HEK293 (cell line): Measurements from ENCODE around the gene MYO1F.

Experiments
- CTCF ChIA-PET: fragments of 350-600 bp; formaldehyde crosslinking; extraction: SDS; loops from one replicate; lab custom pipeline; 2021; ENCODE audit warnings: antibody characterized with exemption; lab: Yijun Ruan, JAX
- POLR2A ChIA-PET: fragments of 300-600 bp; formaldehyde crosslinking; extraction: SDS; loops from one replicate; lab custom pipeline; 2020; ENCODE audit warnings: antibody characterized with exemption, inconsistent platforms; lab: Yijun Ruan, JAX
- H3K27ac ChIP-seq: fragments of 200-500 bp; sonication (Bioruptor generic); 2 replicates; pipeline ENCODE4 v1.5.1; 2014; ENCODE audit warnings: low read depth, low read length, control low read depth, inconsistent platforms; ENCODE audit errors: extremely low read depth
- H3K36me3 ChIP-seq, 2 experiments: fragments of 200-500 bp in 1 of 2; sonication (Bioruptor generic) in 1 of 2; 1 replicate in 1 of 2; 2 replicates in 1 of 2; pipeline ENCODE4 v1.5.1; 2014 to 2017; ENCODE audit warnings: inconsistent platforms in 2 of 2, low read length in 2 of 2; ENCODE audit not compliant: control insufficient read depth in 2 of 2, insufficient read depth in 1 of 2
- H3K4me1 ChIP-seq: fragments of 200-500 bp; sonication (Bioruptor generic); 2 replicates; pipeline ENCODE4 v1.5.1; 2014; ENCODE audit warnings: mild to moderate bottlenecking, low read length, inconsistent platforms; ENCODE audit not compliant: control insufficient read depth, insufficient read depth
- H3K4me3 ChIP-seq: 2 replicates; pipeline ENCODE4 v1.5.1; 2011; ENCODE audit warnings: low read depth, mild to moderate bottlenecking, control low read depth, low read length, moderate library complexity
- H3K9me3 ChIP-seq: fragments of 200-500 bp; sonication (Bioruptor generic); 2 replicates; pipeline ENCODE4 v1.5.1; 2014; ENCODE audit warnings: low read depth, low read length, inconsistent platforms; ENCODE audit not compliant: control insufficient read depth, insufficient read depth
- FEZF1 ChIP-seq: fragments of 450-650 bp; formaldehyde crosslinking; IDR thresholded peaks from 2 replicates; pipeline ENCODE4 v1.5.1; 2016; ENCODE audit warnings: missing biosample characterization, missing genetic modification characterization
- GLIS2 ChIP-seq: fragments of 450-650 bp; formaldehyde crosslinking; IDR thresholded peaks from 2 replicates; pipeline ENCODE4 v1.5.1; 2016; ENCODE audit warnings: missing biosample characterization, missing genetic modification characterization
- KLF16 ChIP-seq: fragments of 450-650 bp; formaldehyde crosslinking; IDR thresholded peaks from 2 replicates; pipeline ENCODE4 v1.5.1; 2017; ENCODE audit warnings: missing biosample characterization, missing genetic modification characterization
- SP2 ChIP-seq: fragments of 450-650 bp; formaldehyde crosslinking; IDR thresholded peaks from 2 replicates; pipeline ENCODE4 v1.5.1; 2016; ENCODE audit warnings: missing biosample characterization, missing genetic modification characterization
- TSHZ1 ChIP-seq: fragments of 450-650 bp; formaldehyde crosslinking; IDR thresholded peaks from 2 replicates; pipeline ENCODE4 v1.5.1; 2016; ENCODE audit warnings: missing biosample characterization, missing genetic modification characterization, borderline replicate concordance
- ZBTB20 ChIP-seq: fragments of 450-650 bp; formaldehyde crosslinking; IDR thresholded peaks from 2 replicates; pipeline ENCODE4 v1.5.1; 2016; ENCODE audit warnings: missing biosample characterization, missing genetic modification characterization
- ZNF132 ChIP-seq: fragments of 450-650 bp; formaldehyde crosslinking; IDR thresholded peaks from 2 replicates; pipeline ENCODE4 v1.5.1; 2017; ENCODE audit warnings: missing biosample characterization, missing genetic modification characterization, borderline replicate concordance
- ZNF169 ChIP-seq: fragments of 450-650 bp; formaldehyde crosslinking; IDR thresholded peaks from 2 replicates; pipeline ENCODE4 v1.5.1; 2016; ENCODE audit warnings: missing biosample characterization, missing genetic modification characterization
- ZNF266 ChIP-seq: fragments of 450-650 bp; formaldehyde crosslinking; IDR thresholded peaks from 2 replicates; pipeline ENCODE4 v1.5.1; 2016; ENCODE audit warnings: missing biosample characterization, missing genetic modification characterization, low read depth
- ZNF274 ChIP-seq, 2 experiments: fragments of 200-500 bp in 1 of 2; fragments of 450-650 bp in 1 of 2; sonication (Bioruptor generic) in 1 of 2; formaldehyde crosslinking in 1 of 2; IDR thresholded peaks; 2 replicates each; pipeline versions ENCODE4 v1.5.1 to v1.6.1; 2014 to 2016; ENCODE audit warnings: borderline replicate concordance in 1 of 2, inconsistent platforms in 1 of 2, low read length in 1 of 2, missing biosample characterization in 1 of 2, missing genetic modification characterization in 1 of 2
- ZNF311 ChIP-seq: fragments of 450-650 bp; formaldehyde crosslinking; IDR thresholded peaks from 2 replicates; pipeline ENCODE4 v1.5.1; 2017; ENCODE audit warnings: missing biosample characterization, missing genetic modification characterization, borderline replicate concordance
- ZNF404 ChIP-seq: fragments of 450-650 bp; formaldehyde crosslinking; IDR thresholded peaks from 2 replicates; pipeline ENCODE4 v1.5.1; 2017; ENCODE audit warnings: missing biosample characterization, missing genetic modification characterization
- ZNF416 ChIP-seq: fragments of 450-650 bp; formaldehyde crosslinking; IDR thresholded peaks from 2 replicates; pipeline ENCODE4 v1.5.1; 2016; ENCODE audit warnings: missing biosample characterization, missing genetic modification characterization
- ZNF449 ChIP-seq: fragments of 450-650 bp; formaldehyde crosslinking; IDR thresholded peaks from 2 replicates; pipeline ENCODE4 v1.5.1; 2017; ENCODE audit warnings: missing biosample characterization, mild to moderate bottlenecking, missing genetic modification characterization, moderate library complexity
- ZNF488 ChIP-seq: fragments of 450-650 bp; formaldehyde crosslinking; IDR thresholded peaks from 2 replicates; pipeline ENCODE4 v1.5.1; 2016; ENCODE audit warnings: missing biosample characterization, missing genetic modification characterization
- ZNF510 ChIP-seq: fragments of 450-650 bp; formaldehyde crosslinking; IDR thresholded peaks from 2 replicates; pipeline ENCODE4 v1.5.1; 2018; ENCODE audit warnings: mild to moderate bottlenecking, missing genetic modification characterization, missing biosample characterization; ENCODE audit not compliant: insufficient replicate concordance
- ZNF518A ChIP-seq: fragments of 450-650 bp; formaldehyde crosslinking; conservative IDR thresholded peaks from 2 replicates; pipeline ENCODE4 v1.5.1; 2016; ENCODE audit warnings: low read depth, missing biosample characterization, missing genetic modification characterization
- ZNF561 ChIP-seq: fragments of 450-650 bp; IDR thresholded peaks from 2 replicates; pipeline ENCODE4 v1.5.1; 2018; ENCODE audit warnings: missing biosample characterization, missing genetic modification characterization, borderline replicate concordance
- ZNF645 ChIP-seq: fragments of 450-650 bp; formaldehyde crosslinking; IDR thresholded peaks from 2 replicates; pipeline ENCODE4; 2016; ENCODE audit warnings: missing biosample characterization, missing genetic modification characterization
- ZNF768 ChIP-seq: fragments of 450-650 bp; formaldehyde crosslinking; IDR thresholded peaks from 2 replicates; pipeline ENCODE4 v1.5.1; 2018; ENCODE audit warnings: missing biosample characterization, mild to moderate bottlenecking, missing genetic modification characterization
- ZNF791 ChIP-seq: fragments of 450-650 bp; formaldehyde crosslinking; IDR thresholded peaks from 2 replicates; pipeline ENCODE4 v1.5.1; 2016; ENCODE audit warnings: missing biosample characterization, missing genetic modification characterization
- ZSCAN23 ChIP-seq: fragments of 450-650 bp; formaldehyde crosslinking; IDR thresholded peaks from 2 replicates; pipeline ENCODE4 v1.5.1; 2016; ENCODE audit warnings: missing biosample characterization, missing genetic modification characterization

Gene MYO1F

GRCh38 chr19:8600816-8601215 is 23.6 kb upstream of the MYO1F start:
- ChIA-PET POLR2A (no interaction called here), CTCF (interaction anchor here (0.7 kb wide), 1 partner anchor 16 kb away, joined by 3 read pairs; no protein-coding TSS in a partner anchor)
- peaks cover 0 to 7% of the 10 kb centered on the region in 2 experiments; a peak in 2 of 3 replicates for H3K36me3 ChIP-seq
- no peak for TF ChIP-seq SP2 (tag by site-specific recombination)
- no peak for TF ChIP-seq FEZF1
- no peak for TF ChIP-seq ZNF561
- no peak for TF ChIP-seq ZNF645 (tag by site-specific recombination)
- no peak for TF ChIP-seq ZBTB20 (tag by site-specific recombination)
- TF ChIP-seq ZNF791 (tag by site-specific recombination): no peak
- H3K9me3 ChIP-seq: no peaks in the 10 kb centered on the region
- no peak overlapping the region for H3K27ac ChIP-seq
- H3K4me1 ChIP-seq: no peaks in the 10 kb centered on the region
- no peak overlapping the region for H3K4me3 ChIP-seq

GRCh38 chr19:8600064-8600463 is 22.8 kb upstream of the MYO1F start:
- no peak overlapping the region for H3K27ac ChIP-seq
- no peaks in the 10 kb centered on the region for H3K9me3 ChIP-seq
- ChIA-PET POLR2A (no interaction called here), CTCF (interaction anchor here (0.6 to 1.7 kb wide), 4 partner anchors 14 to 604 kb away, joined by 3 to 5 read pairs (median 4); no protein-coding TSS in a partner anchor)
- no peaks in the 10 kb centered on the region for H3K4me1 ChIP-seq
- H3K4me3 ChIP-seq: no peak overlapping the region
- peaks cover 0 to 6% of the 10 kb centered on the region in 2 experiments; a peak in 2 of 3 replicates for H3K36me3 ChIP-seq
- no peak for TF ChIP-seq KLF16 (tag by site-specific recombination)
- no peak for TF ChIP-seq ZNF266 (tag by site-specific recombination)
- TF ChIP-seq ZNF449 (tag by site-specific recombination): no peak
- no peak for TF ChIP-seq GLIS2 (tag by site-specific recombination)
- no peak for TF ChIP-seq ZNF404 (tag by site-specific recombination)
- no peak for TF ChIP-seq ZNF510 (tag by site-specific recombination)
- no peak for TF ChIP-seq ZSCAN23 (tag by site-specific recombination)
- no peak for TF ChIP-seq ZNF768 (tag by site-specific recombination)
- TF ChIP-seq ZNF518A: no peak
- TF ChIP-seq ZNF169 (tag by site-specific recombination): no peak
- TF ChIP-seq ZNF416: no peak
- no peak for TF ChIP-seq ZNF311 (tag by site-specific recombination)
- no peak for TF ChIP-seq ZNF488 (tag by site-specific recombination)
- TF ChIP-seq ZNF274 (IDR thresholded peaks at IDR 0.05; ENCODE audit: low read length): no peak
- no peak for TF ChIP-seq ZNF274 (tag by site-specific recombination; IDR thresholded peaks at IDR 0.05; ENCODE audit: borderline replicate concordance)
- TF ChIP-seq TSHZ1 (tag by site-specific recombination): no peak
- TF ChIP-seq ZNF132 (tag by site-specific recombination): no peak
